ENCODE results near the gene ATAD1. TPM values are rescaled to one million over a fixed set of nuclear protein-coding genes. Genes with fewer than 3 reads are reported as not detected.

Gene ATAD1, protein sequence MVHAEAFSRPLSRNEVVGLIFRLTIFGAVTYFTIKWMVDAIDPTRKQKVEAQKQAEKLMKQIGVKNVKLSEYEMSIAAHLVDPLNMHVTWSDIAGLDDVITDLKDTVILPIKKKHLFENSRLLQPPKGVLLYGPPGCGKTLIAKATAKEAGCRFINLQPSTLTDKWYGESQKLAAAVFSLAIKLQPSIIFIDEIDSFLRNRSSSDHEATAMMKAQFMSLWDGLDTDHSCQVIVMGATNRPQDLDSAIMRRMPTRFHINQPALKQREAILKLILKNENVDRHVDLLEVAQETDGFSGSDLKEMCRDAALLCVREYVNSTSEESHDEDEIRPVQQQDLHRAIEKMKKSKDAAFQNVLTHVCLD
- total RNA-seq (2011; cell fraction: chromatin; rRNA removed; ENCODE audit: low replicate concordance): 26.9 and 67.3 TPM in 2 replicates
- total RNA-seq (2011; cell fraction: nucleolus; rRNA removed): 14.2 and 17.1 TPM in 2 replicates
- 30.2 and 34.9 TPM in 2 replicates for total RNA-seq (2011; cell fraction: nucleoplasm; rRNA removed)
- total RNA-seq (2014; rRNA removed) (11.3 and 13.9 TPM in 2 replicates), total RNA-seq (2014; rRNA removed; fragmentation: Illumina TruSeq; extraction: Trizol) (33.8 and 42.0 TPM in 2 replicates), total RNA-seq (2015; rRNA removed; fragmentation: Illumina TruSeq; extraction: Trizol) (24.5 and 26.8 TPM in 2 replicates), total RNA-seq (2021) (28.9 and 33.2 TPM in 2 replicates), polyA plus RNA-seq (2011; rRNA removed) (23.6 and 30.4 TPM in 2 replicates), polyA plus RNA-seq (2014; fragmentation: Illumina TruSeq; extraction: Trizol) (21.6 and 26.8 TPM in 2 replicates), polyA plus RNA-seq (2014; fragmentation: Nextera tagmentation; extraction: Ambion mirVana) (10 to 100 TPM; 27.3 to 31.0 TPM), polyA plus RNA-seq (2014; rRNA removed) (16.9 and 18.9 TPM in 2 replicates), polyA minus RNA-seq (2011; rRNA and poly(A)+ RNA removed) (39.5 and 40.0 TPM in 2 replicates), Bru-seq, nascent RNA (percentile 86 among the genes with signal in this experiment), BruChase-seq, experiment 1, labeled RNA remaining after a 2-hour chase (percentile 89 among the genes with signal in this experiment), BruChase-seq, experiment 2, labeled RNA remaining after a 6-hour chase (percentile 86 among the genes with signal in this experiment)
- polyA plus RNA-seq (2011; cell fraction: cytosol; rRNA removed): 4.1 and 10.3 TPM in 2 replicates
- polyA plus RNA-seq (2011; cell fraction: nucleus; rRNA removed): 5.6 and 8.9 TPM in 2 replicates
- polyA plus RNA-seq (2012): 16.8 and 18.9 TPM in 2 replicates
- 12.5 and 15.4 TPM in 2 replicates for polyA minus RNA-seq (2011; cell fraction: cytosol; rRNA and poly(A)+ RNA removed)
- 9.7 and 16.1 TPM in 2 replicates for polyA minus RNA-seq (2011; cell fraction: nucleus; rRNA and poly(A)+ RNA removed)
- long read RNA-seq, experiment 1, full-length matches to known transcripts: 47 of 177 reads
- long read RNA-seq, experiment 1, partial matches to known transcripts: 3 of 177 reads
- long read RNA-seq, experiment 1, other reads (novel, unspliced or antisense): 127 of 177 reads
- long read RNA-seq, experiment 2, partial matches to known transcripts: 1 of 23 reads
- long read RNA-seq, experiment 2, other reads (novel, unspliced or antisense): 21 of 23 reads
- long read RNA-seq, experiment 3, full-length matches to known transcripts: 9 of 24 reads
- long read RNA-seq, experiment 3, partial matches to known transcripts: 0 of 24 reads
- long read RNA-seq, experiment 3, other reads (novel, unspliced or antisense): 15 of 24 reads

DNA sequence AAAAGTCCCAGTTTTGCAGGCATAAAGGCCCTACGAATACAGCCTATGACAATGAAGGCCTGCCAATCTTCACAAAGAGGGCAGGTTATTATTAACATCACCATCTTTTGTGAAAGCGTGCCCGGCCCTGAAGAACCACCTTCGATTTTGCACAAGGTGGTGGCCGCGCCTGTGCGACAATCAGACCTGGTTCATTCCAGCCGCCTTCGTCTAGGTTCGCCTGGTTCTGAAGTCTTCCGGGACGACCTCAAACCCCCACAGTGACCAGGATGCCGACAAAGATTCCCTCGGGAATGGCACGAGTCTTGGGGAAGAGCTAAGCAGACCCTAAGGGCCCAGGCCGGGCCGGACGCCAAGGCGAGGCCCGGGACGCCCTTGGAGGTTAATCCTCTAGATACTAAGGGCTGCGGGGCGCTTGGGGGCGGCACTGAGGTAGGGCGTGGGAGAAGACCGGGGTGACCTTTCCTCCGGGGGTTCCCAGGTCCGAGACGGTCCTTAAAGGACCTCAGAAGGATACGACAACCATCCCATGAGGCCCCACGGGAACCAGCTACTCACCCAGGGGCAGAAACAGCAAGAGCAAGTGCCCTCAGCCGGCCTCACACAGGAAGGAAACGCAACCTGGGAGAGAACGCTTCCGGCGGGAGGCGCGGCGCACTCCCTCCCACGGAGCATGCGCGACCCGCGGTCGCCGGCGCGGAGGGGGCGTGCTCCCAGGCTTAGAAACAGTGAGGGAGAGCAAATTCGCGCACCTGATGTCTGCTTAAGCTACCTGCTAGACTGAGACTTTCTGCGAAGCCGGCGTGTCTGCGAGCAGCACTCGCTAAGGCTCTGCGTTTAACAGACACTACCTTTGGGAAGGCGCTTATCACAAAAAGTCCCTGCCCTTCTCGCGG, at the start of gene ATAD1:
Gene ATAD1, minus strand, starts transcription at position 618 of the 896 bp plus-strand sequence. CDS start 3,627 bp downstream, outside the sequence.
- peak; percentile 76 to 89 (median 84) for DNase-seq (ENCODE audit: extremely low read depth in 1 of 4, low spot score in 3 of 4)
- ATAC-seq: peak; percentile 93
- in situ Hi-C loops (cut with MboI): no loop called here
- peak within 1 kb of the TSS; percentile 77 for H3K27ac ChIP-seq (ENCODE audit: extremely low read depth, low read depth, low read length)
- POLR2A ChIA-PET: interaction anchor here (1.3 to 2.3 kb wide), 2 partner anchors 10 to 15 kb away, joined by 4 to 11 read pairs; no protein-coding TSS in a partner anchor
- FAIRE-seq: peak; percentile 89
- peaks cover 17% of the 10 kb centered on the region for H3K36me3 ChIP-seq (ENCODE audit: control insufficient read depth, insufficient read depth, low read length)
- peak within 1 kb of the TSS; percentile 49 for H3K4me3 ChIP-seq
- H2AFZ ChIP-seq (ENCODE audit: low read depth, low read length): peak within 1 kb of the TSS; percentile 99
- BruUV-seq (replicated peaks): TSS peak; percentile 46
- CTCF ChIA-PET (ENCODE audit: low intra/inter-chr PET ratio): interaction anchor here (0.6 to 1.1 kb wide), 2 partner anchors 47 to 879 kb away, joined by 3 read pairs; no protein-coding TSS in a partner anchor
- intact Hi-C loops (cut with micrococcal nuclease): loop anchor here (5.0 kb wide), 1 partner anchor 44 kb away; the partner anchor contains the start of genes KLLN and PTEN
- H3K4me2 ChIP-seq (ENCODE audit: insufficient read depth, low read length): peak within 1 kb of the TSS; percentile 98
- H3K27me3 ChIP-seq (ENCODE audit: control insufficient read depth in 2 of 2, insufficient read depth in 2 of 2, low read length in 2 of 2): no peaks in the 10 kb centered on the region
- H3K9ac ChIP-seq (ENCODE audit: insufficient read depth in 1 of 2, low read depth in 2 of 2, low read length in 2 of 2): peak within 1 kb of the TSS; percentile 85 to 93
- no peaks in the 10 kb centered on the region for H3K9me1 ChIP-seq (ENCODE audit: control insufficient read depth, insufficient read depth, low read length)
- no peaks in the 10 kb centered on the region; the same call in 1 of the 2 replicates for H4K20me1 ChIP-seq (replicated peaks; ENCODE audit: control insufficient read depth, insufficient read depth, low read length)
- H3K79me2 ChIP-seq (ENCODE audit: control insufficient read depth, insufficient read depth, low read length): peaks cover 51% of the 10 kb centered on the region
- H3K4me1 ChIP-seq (replicated peaks in 1 of 2; ENCODE audit: control insufficient read depth in 2 of 2, insufficient read depth in 2 of 2, low read length in 2 of 2): peaks cover 3 to 5% of the 10 kb centered on the region in 2 experiments; a peak in 3 of 5 replicates
- under 1% methylated on average over 40 of the region's 60 CpGs for WGBS (ENCODE audit: insufficient coverage, low coverage, missing lambda C conversion rate)
- no peaks in the 10 kb centered on the region for H3K9me3 ChIP-seq (replicated peaks; ENCODE audit: control insufficient read depth, insufficient read depth, low read depth, low read length)
- TF ChIP-seq, protein P1, sequence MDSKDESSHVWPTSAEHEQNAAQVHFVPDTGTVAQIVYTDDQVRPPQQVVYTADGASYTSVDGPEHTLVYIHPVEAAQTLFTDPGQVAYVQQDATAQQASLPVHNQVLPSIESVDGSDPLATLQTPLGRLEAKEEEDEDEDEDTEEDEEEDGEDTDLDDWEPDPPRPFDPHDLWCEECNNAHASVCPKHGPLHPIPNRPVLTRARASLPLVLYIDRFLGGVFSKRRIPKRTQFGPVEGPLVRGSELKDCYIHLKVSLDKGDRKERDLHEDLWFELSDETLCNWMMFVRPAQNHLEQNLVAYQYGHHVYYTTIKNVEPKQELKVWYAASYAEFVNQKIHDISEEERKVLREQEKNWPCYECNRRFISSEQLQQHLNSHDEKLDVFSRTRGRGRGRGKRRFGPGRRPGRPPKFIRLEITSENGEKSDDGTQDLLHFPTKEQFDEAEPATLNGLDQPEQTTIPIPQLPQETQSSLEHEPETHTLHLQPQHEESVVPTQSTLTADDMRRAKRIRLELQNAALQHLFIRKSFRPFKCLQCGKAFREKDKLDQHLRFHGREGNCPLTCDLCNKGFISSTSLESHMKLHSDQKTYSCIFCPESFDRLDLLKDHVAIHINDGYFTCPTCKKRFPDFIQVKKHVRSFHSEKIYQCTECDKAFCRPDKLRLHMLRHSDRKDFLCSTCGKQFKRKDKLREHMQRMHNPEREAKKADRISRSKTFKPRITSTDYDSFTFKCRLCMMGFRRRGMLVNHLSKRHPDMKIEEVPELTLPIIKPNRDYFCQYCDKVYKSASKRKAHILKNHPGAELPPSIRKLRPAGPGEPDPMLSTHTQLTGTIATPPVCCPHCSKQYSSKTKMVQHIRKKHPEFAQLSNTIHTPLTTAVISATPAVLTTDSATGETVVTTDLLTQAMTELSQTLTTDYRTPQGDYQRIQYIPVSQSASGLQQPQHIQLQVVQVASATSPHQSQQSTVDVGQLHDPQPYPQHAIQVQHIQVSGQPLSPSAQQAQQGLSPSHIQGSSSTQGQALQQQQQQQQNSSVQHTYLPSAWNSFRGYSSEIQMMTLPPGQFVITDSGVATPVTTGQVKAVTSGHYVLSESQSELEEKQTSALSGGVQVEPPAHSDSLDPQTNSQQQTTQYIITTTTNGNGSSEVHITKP (IDR thresholded peaks at IDR 0.05; ENCODE audit: partially characterized antibody): peak; percentile 54
- TF ChIP-seq MCM7 (IDR thresholded peaks at IDR 0.05): no peak
- TF ChIP-seq SIN3B (IDR thresholded peaks at IDR 0.05; ENCODE audit: low read depth): peak; percentile 44; the same call in 1 of the 2 replicates
- TF ChIP-seq MXI1 (IDR thresholded peaks at IDR 0.05; ENCODE audit: low read depth, low read length): 0 out of 2 replicates have a peak, but pooled peaks have one; percentile 38
- TF ChIP-seq RBFOX2 (IDR thresholded peaks at IDR 0.05; ENCODE audit: low read depth, low read length): peak; percentile 91
- peak; percentile 43; the same call in 1 of the 2 replicates for TF ChIP-seq KLF1 (tag; IDR thresholded peaks at IDR 0.05)
- TF ChIP-seq POLR2G (IDR thresholded peaks at IDR 0.05; ENCODE audit: low read depth, low read length): peak; percentile 89
- peak in 1 of 3 experiments; percentile 14 for TF ChIP-seq YY1 (IDR thresholded peaks at IDR 0.05; ENCODE audit: borderline replicate concordance in 1 of 3, control insufficient read depth in 1 of 3, extremely low read depth in 1 of 3, insufficient read depth in 3 of 3, insufficient read length in 1 of 3, insufficient replicate concordance in 2 of 3, low read depth in 1 of 3, low read length in 2 of 3)
